Activated CD4-positive, alpha-beta T cell treated with anti-CD3 and anti-CD28 coated beads, Interleukin-10, Interleukin-2, amounts not matched to agents 100 ng/mL and 50 ng/mL, durations not matched to agents 16 hours and 8 hours (primary cell): Measurements from ENCODE around the gene ATP8B4.

ENCODE experiments used
- DNase-seq: peaks from one replicate; pipeline ENCODE4 v3.0.0-alpha.2; 2020

ATP8B4 gene

GRCh38 chr15:49847423-49848281, 271.4 kb downstream of the ATP8B4 start:
- DNase-seq, result no peak

GRCh38 chr15:49844390-49844789, 274.6 kb downstream of the ATP8B4 start:
- DNase-seq, result no peak

- no peak for DNase-seq
These were observed 275.3 kb downstream of the ATP8B4 start for GRCh38 chr15:49843725-49844124.

- no peak for DNase-seq
These were observed 276.9 kb downstream of the ATP8B4 start for GRCh38 chr15:49842031-49842730.

GRCh38 chr15:49832511-49832910, 286.5 kb downstream of the ATP8B4 start:
- DNase-seq, result no peak

- DNase-seq, result no peak
These were observed 287.6 kb downstream of the ATP8B4 start for GRCh38 chr15:49831206-49831965.

GRCh38 chr15:49830391-49830790, 288.6 kb downstream of the ATP8B4 start:
- DNase-seq, result no peak

- DNase-seq, result no peak
These were observed 291.7 kb downstream of the ATP8B4 start for GRCh38 chr15:49827311-49827710.

- DNase-seq, result no peak
These were observed 292.3 kb downstream of the ATP8B4 start for GRCh38 chr15:49826640-49827234.

- DNase-seq, result no peak
These were observed 294.3 kb downstream of the ATP8B4 start for GRCh38 chr15:49824775-49825099.

- no peak for DNase-seq
These were observed 294.9 kb downstream of the ATP8B4 start for GRCh38 chr15:49823987-49824774.

- peak; percentile 26 for DNase-seq
These were observed 301.9 kb downstream of the ATP8B4 start for GRCh38 chr15:49817100-49817499.

GRCh38 chr15:49815950-49816349, 303.1 kb downstream of the ATP8B4 start:
- DNase-seq, result peak; percentile 52

- no peak for DNase-seq
These were observed 303.5 kb downstream of the ATP8B4 start for GRCh38 chr15:49815526-49815925.

GRCh38 chr15:49814709-49815108, 304.3 kb downstream of the ATP8B4 start:
- no peak for DNase-seq

- no peak for DNase-seq
These were observed 305.4 kb downstream of the ATP8B4 start for GRCh38 chr15:49813625-49814024.

GRCh38 chr15:49810720-49811119, 308.3 kb downstream of the ATP8B4 start:
- DNase-seq, result no peak

GRCh38 chr15:49809894-49810609, 309.0 kb downstream of the ATP8B4 start:
- no peak for DNase-seq

- DNase-seq, result no peak
These were observed 310.7 kb downstream of the ATP8B4 start for GRCh38 chr15:49808341-49808740.
